HG03571 (cell line): ENCODE data around the gene MCOLN1.

ENCODE experiments used
- ATAC-seq: cut with Tn5 transposase; IDR thresholded peaks from one replicate; pipeline ENCODE4 v1.9.1; 2021; ENCODE audit not compliant: unreplicated experiment

Gene MCOLN1

GRCh38 chr19:7541828-7542443, 19.5 kb downstream of the MCOLN1 start:
- ATAC-seq, result no peak

- no peak for ATAC-seq
These were observed 20.3 kb downstream of the MCOLN1 start for GRCh38 chr19:7542556-7543348.

- ATAC-seq, result no peak
These were observed 22.2 kb downstream of the MCOLN1 start for GRCh38 chr19:7544626-7545025.

GRCh38 chr19:7545300-7545699, 22.9 kb downstream of the MCOLN1 start:
- no peak for ATAC-seq

GRCh38 chr19:7545904-7546303, 23.5 kb downstream of the MCOLN1 start:
- no peak for ATAC-seq

- ATAC-seq, result no peak
These were observed 24.7 kb downstream of the MCOLN1 start for GRCh38 chr19:7547159-7547558.

- no peak for ATAC-seq
These were observed 27.2 kb downstream of the MCOLN1 start for GRCh38 chr19:7549429-7550148.

- ATAC-seq, result no peak
These were observed 27.8 kb downstream of the MCOLN1 start for GRCh38 chr19:7550169-7550770.

GRCh38 chr19:7550987-7551761, 28.8 kb downstream of the MCOLN1 start:
- no peak for ATAC-seq

- no peak for ATAC-seq
These were observed 30.4 kb downstream of the MCOLN1 start for GRCh38 chr19:7552781-7553180.

GRCh38 chr19:7554565-7554964, 32.1 kb downstream of the MCOLN1 start:
- ATAC-seq, result no peak

GRCh38 chr19:7554990-7555864, 32.8 kb downstream of the MCOLN1 start:
- ATAC-seq, result no peak

- ATAC-seq, result no peak
These were observed 34.4 kb downstream of the MCOLN1 start for GRCh38 chr19:7556696-7557315.

- no peak for ATAC-seq
These were observed 36.2 kb downstream of the MCOLN1 start for GRCh38 chr19:7558667-7559066.

GRCh38 chr19:7559102-7559501, 36.7 kb downstream of the MCOLN1 start:
- ATAC-seq, result no peak

GRCh38 chr19:7560255-7560654, 37.8 kb downstream of the MCOLN1 start:
- ATAC-seq, result no peak

GRCh38 chr19:7561325-7561724, 38.9 kb downstream of the MCOLN1 start:
- no peak for ATAC-seq

- no peak for ATAC-seq
These were observed 40.4 kb downstream of the MCOLN1 start for GRCh38 chr19:7562646-7563393.

- ATAC-seq, result no peak
These were observed 42.4 kb downstream of the MCOLN1 start for GRCh38 chr19:7564866-7565265.
